ENCODE measurements around the gene XPO5.

GRCh38 chr6:43625393-43625992 is 49.7 kb upstream of the XPO5 start:
- TF ChIP-seq POLR2A (IDR thresholded peaks at IDR 0.05) = no peak
- no peak for TF ChIP-seq CTCF (IDR thresholded peaks at IDR 0.05)

All from right lobe of liver (tissue), 4 donors.